Liver (tissue), 9 donors: ENCODE data around the gene ZMYND12. TPM values are rescaled to one million over a fixed set of nuclear protein-coding genes. Genes with fewer than 3 reads are reported as not detected.
A peak's percentile ranks its signal among the peaks of the same experiment; 100 is the strongest.

Experiments
- DNase-seq: peaks from one replicate; pipeline ENCODE4 v3.0.0-alpha.2; 2017; ENCODE audit warnings: low spot score
- H3K27ac ChIP-seq, 2 donors: one replicate each; pipeline ENCODE4 v1.7.0; 2013; ENCODE audit warnings: inconsistent platforms in 2 of 2, low read length in 2 of 2, control low read depth in 1 of 2, low read depth in 1 of 2, mild to moderate bottlenecking in 1 of 2
- H3K27me3 ChIP-seq, 4 donors: one replicate each; pipeline versions ENCODE4 v1.6.1 to v1.7.0; 2013; ENCODE audit warnings: low read length in 3 of 4, inconsistent platforms in 1 of 4, mild to moderate bottlenecking in 1 of 4, moderate library complexity in 1 of 4; ENCODE audit not compliant: control insufficient read depth in 4 of 4, insufficient read depth in 4 of 4
- H3K36me3 ChIP-seq, 4 donors: one replicate each; pipeline versions ENCODE4 v1.6.1 to v1.7.0; 2013; ENCODE audit warnings: low read length in 3 of 4, mild to moderate bottlenecking in 3 of 4, low read depth in 1 of 4, moderate library complexity in 1 of 4; ENCODE audit not compliant: control insufficient read depth in 4 of 4, insufficient read depth in 3 of 4
- H3K4me1 ChIP-seq, 4 donors: one replicate each; pipeline versions ENCODE4 v1.6.1 to v1.7.0; 2013; ENCODE audit warnings: low read length in 3 of 4, mild to moderate bottlenecking in 3 of 4, moderate library complexity in 1 of 4; ENCODE audit not compliant: control insufficient read depth in 4 of 4, insufficient read depth in 4 of 4
- H3K4me3 ChIP-seq, 3 donors: one replicate each; pipeline versions ENCODE4 v1.6.1 to v1.7.0; 2013; ENCODE audit warnings: low read length in 3 of 3, control low read depth in 1 of 3, low read depth in 1 of 3, mild to moderate bottlenecking in 1 of 3
- H3K9ac ChIP-seq, 2 donors: one replicate each; pipeline ENCODE4 v1.7.0; 2013; ENCODE audit warnings: low read length in 2 of 2, mild to moderate bottlenecking in 2 of 2, moderate library complexity in 2 of 2, control low read depth in 1 of 2, low read depth in 1 of 2
- H3K9me3 ChIP-seq, 4 donors: one replicate each; pipeline versions ENCODE4 v1.6.1 to v1.7.0; 2013; ENCODE audit warnings: low read length in 3 of 4; ENCODE audit not compliant: control insufficient read depth in 4 of 4
- GABPA ChIP-seq, 2 donors: IDR thresholded peaks in 1 of 2; conservative IDR thresholded peaks in 1 of 2; 2 replicates each; pipeline ENCODE4 v1.6.1; 2016; ENCODE audit warnings: antibody characterized with exemption in 2 of 2, mild to moderate bottlenecking in 1 of 2, moderate library complexity in 1 of 2
- HNF4A ChIP-seq, 2 donors: conservative IDR thresholded peaks; 2 replicates each; pipeline ENCODE4 v1.6.1; 2016; ENCODE audit warnings: antibody characterized with exemption in 2 of 2, mild to moderate bottlenecking in 2 of 2
- JUND ChIP-seq, 2 donors: IDR thresholded peaks; 2 replicates each; pipeline ENCODE4 v1.6.1; 2016; ENCODE audit warnings: antibody characterized with exemption in 2 of 2
- RXRA ChIP-seq, 2 donors: IDR thresholded peaks; 2 replicates each; pipeline ENCODE4 v1.6.1; 2017 to 2018; ENCODE audit warnings: antibody characterized with exemption in 2 of 2, mild to moderate bottlenecking in 1 of 2
- TAF1 ChIP-seq: conservative IDR thresholded peaks from 2 replicates; pipeline ENCODE4 v1.6.1; 2016; ENCODE audit warnings: antibody characterized with exemption, mild to moderate bottlenecking
- WGBS: extraction: QIAGEN DNeasy Blood & Tissue Kit; methylation state at CpG from one replicate; pipeline ENCODE4 v1.1.7; 2013; 5-methylcytosine and 5-hydroxymethylcytosine counted together
- polyA plus RNA-seq, 2 donors: library from polyadenylated mRNA; stranded (reverse) in 1 of 2; unstranded in 1 of 2; fragments of 200-250 nt in 1 of 2; fragments of >200 nt in 1 of 2; fragmentation: Nextera tagmentation in 1 of 2; extraction: Ambion mirVana in 1 of 2; gene quantifications; one replicate each; pipeline versions ENCODE4 v1.2.1 to v1.2.3, GENCODE V29; 2013 to 2015
- total RNA-seq, 2 donors: library from RNA; depleted of rRNA; stranded (reverse); fragments of >200 nt; gene quantifications; one replicate each; pipeline ENCODE4 v1.2.3, GENCODE V29; 2014
- TF ChIP-seq, protein P1 (sequence below): IDR thresholded peaks from 2 replicates; pipeline ENCODE4 v1.6.1; 2016; ENCODE audit warnings: antibody characterized with exemption
- TF ChIP-seq, protein P2 (sequence below): IDR thresholded peaks from 2 replicates; pipeline ENCODE4 v1.6.1; 2016; ENCODE audit warnings: antibody characterized with exemption, mild to moderate bottlenecking
- TF ChIP-seq, protein P3 (sequence below): IDR thresholded peaks from 2 replicates; pipeline ENCODE4 v1.6.1; 2016; ENCODE audit warnings: antibody characterized with exemption
- TF ChIP-seq, protein P4 (sequence below): IDR thresholded peaks from 2 replicates; pipeline ENCODE4 v1.6.1; 2016; ENCODE audit warnings: antibody characterized with exemption
- TF ChIP-seq, protein P5 (sequence below): fragments of 150-350 bp; IDR thresholded peaks from 2 replicates; pipeline ENCODE4 v1.5.1; 2017; ENCODE audit warnings: improper control_type of control experiment, low read depth, low read length; ENCODE audit not compliant: missing input control
- donor health status: healthy.
- donor health status: healthy.
- donor health status: healthy.
- donor health status: healthy.
- donor health status: healthy.

ZMYND12 gene
- total and polyA plus RNA-seq, 4 donors = 1.3 to 3.0 (median 2.0) TPM

DNA sequence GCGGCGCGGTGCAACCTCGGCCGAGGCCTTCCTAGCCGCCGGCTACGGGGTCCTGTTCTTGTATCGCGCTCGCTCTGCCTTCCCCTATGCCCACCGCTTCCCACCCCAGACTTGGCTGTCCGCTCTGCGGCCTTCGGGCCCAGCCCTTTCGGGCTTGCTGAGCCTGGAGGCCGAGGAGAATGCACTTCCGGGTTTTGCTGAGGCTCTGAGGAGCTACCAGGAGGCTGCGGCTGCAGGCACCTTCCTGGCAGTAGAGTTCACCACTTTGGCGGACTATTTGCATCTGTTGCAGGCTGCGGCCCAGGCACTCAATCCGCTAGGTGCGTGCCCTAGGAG is 900 bp upstream of the ZMYND12 start:
- H3K27me3 ChIP-seq = no peaks in the 10 kb centered on the region
- TF ChIP-seq, protein P1, sequence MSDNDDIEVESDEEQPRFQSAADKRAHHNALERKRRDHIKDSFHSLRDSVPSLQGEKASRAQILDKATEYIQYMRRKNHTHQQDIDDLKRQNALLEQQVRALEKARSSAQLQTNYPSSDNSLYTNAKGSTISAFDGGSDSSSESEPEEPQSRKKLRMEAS = no peak
- TF ChIP-seq, protein P2, sequence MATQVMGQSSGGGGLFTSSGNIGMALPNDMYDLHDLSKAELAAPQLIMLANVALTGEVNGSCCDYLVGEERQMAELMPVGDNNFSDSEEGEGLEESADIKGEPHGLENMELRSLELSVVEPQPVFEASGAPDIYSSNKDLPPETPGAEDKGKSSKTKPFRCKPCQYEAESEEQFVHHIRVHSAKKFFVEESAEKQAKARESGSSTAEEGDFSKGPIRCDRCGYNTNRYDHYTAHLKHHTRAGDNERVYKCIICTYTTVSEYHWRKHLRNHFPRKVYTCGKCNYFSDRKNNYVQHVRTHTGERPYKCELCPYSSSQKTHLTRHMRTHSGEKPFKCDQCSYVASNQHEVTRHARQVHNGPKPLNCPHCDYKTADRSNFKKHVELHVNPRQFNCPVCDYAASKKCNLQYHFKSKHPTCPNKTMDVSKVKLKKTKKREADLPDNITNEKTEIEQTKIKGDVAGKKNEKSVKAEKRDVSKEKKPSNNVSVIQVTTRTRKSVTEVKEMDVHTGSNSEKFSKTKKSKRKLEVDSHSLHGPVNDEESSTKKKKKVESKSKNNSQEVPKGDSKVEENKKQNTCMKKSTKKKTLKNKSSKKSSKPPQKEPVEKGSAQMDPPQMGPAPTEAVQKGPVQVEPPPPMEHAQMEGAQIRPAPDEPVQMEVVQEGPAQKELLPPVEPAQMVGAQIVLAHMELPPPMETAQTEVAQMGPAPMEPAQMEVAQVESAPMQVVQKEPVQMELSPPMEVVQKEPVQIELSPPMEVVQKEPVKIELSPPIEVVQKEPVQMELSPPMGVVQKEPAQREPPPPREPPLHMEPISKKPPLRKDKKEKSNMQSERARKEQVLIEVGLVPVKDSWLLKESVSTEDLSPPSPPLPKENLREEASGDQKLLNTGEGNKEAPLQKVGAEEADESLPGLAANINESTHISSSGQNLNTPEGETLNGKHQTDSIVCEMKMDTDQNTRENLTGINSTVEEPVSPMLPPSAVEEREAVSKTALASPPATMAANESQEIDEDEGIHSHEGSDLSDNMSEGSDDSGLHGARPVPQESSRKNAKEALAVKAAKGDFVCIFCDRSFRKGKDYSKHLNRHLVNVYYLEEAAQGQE = no peak
- TF ChIP-seq TAF1 = peak; percentile 22
- TF ChIP-seq, protein P3, sequence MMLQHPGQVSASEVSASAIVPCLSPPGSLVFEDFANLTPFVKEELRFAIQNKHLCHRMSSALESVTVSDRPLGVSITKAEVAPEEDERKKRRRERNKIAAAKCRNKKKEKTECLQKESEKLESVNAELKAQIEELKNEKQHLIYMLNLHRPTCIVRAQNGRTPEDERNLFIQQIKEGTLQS = no peak
- TF ChIP-seq, protein P4, sequence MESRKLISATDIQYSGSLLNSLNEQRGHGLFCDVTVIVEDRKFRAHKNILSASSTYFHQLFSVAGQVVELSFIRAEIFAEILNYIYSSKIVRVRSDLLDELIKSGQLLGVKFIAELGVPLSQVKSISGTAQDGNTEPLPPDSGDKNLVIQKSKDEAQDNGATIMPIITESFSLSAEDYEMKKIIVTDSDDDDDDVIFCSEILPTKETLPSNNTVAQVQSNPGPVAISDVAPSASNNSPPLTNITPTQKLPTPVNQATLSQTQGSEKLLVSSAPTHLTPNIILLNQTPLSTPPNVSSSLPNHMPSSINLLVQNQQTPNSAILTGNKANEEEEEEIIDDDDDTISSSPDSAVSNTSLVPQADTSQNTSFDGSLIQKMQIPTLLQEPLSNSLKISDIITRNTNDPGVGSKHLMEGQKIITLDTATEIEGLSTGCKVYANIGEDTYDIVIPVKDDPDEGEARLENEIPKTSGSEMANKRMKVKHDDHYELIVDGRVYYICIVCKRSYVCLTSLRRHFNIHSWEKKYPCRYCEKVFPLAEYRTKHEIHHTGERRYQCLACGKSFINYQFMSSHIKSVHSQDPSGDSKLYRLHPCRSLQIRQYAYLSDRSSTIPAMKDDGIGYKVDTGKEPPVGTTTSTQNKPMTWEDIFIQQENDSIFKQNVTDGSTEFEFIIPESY = no peak
- peak overlapping the region; percentile 9 to 76 for H3K9ac ChIP-seq
- H3K4me1 ChIP-seq = peaks cover 4 to 30% (median 20%) of the 10 kb centered on the region in 4 donors
- peaks cover 0 to 26% (median 20%) of the 10 kb centered on the region in 4 donors for H3K36me3 ChIP-seq
- H3K27ac ChIP-seq = peak overlapping the region; percentile 96 to 98
- WGBS = under 1% methylated on average over 23 of the region's 23 CpGs
- no peak for DNase-seq
- H3K9me3 ChIP-seq = no peaks in the 10 kb centered on the region
- peak overlapping the region; percentile 89 to 97 (median 89) for H3K4me3 ChIP-seq

DNA sequence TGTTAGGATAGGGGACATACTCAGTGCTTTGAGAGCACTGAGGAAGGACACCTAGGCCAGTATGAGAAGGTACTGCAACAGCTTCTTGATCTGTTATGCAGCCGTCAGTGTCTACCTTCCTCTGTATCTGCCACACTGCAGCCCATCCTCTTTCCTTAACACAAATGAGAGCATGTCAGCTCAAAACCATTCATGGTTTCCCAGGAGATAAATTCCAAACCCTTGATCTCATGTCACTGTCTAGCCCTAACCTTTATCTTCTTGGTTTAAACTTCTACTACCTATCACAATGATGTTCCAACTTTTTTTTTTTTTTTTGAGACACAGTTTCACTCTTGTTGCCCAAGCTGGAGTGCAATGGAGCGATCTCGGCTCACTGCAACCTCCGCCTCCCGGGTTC is 1.4 kb downstream of the ZMYND12 start:
- Histone ChIP-seq H3K36me3 (peaks cover 0 to 12% (median 7%) of the 10 kb centered on the region in 4 donors), H3K9me3 (no peaks in the 10 kb centered on the region), H3K4me1 (peaks cover 4 to 30% (median 20%) of the 10 kb centered on the region in 4 donors), H3K27me3 (no peaks in the 10 kb centered on the region), H3K4me3 (no peak overlapping the region), H3K27ac (no peak overlapping the region), H3K9ac (no peak overlapping the region)
- TF ChIP-seq, protein P5, sequence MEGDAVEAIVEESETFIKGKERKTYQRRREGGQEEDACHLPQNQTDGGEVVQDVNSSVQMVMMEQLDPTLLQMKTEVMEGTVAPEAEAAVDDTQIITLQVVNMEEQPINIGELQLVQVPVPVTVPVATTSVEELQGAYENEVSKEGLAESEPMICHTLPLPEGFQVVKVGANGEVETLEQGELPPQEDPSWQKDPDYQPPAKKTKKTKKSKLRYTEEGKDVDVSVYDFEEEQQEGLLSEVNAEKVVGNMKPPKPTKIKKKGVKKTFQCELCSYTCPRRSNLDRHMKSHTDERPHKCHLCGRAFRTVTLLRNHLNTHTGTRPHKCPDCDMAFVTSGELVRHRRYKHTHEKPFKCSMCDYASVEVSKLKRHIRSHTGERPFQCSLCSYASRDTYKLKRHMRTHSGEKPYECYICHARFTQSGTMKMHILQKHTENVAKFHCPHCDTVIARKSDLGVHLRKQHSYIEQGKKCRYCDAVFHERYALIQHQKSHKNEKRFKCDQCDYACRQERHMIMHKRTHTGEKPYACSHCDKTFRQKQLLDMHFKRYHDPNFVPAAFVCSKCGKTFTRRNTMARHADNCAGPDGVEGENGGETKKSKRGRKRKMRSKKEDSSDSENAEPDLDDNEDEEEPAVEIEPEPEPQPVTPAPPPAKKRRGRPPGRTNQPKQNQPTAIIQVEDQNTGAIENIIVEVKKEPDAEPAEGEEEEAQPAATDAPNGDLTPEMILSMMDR = no peak
- TF ChIP-seq HNF4A (conservative IDR thresholded peaks at IDR 0.05) (peak; percentile 10 to 30), RXRA (IDR thresholded peaks at IDR 0.05) (peak in 1 of 2 donors; percentile 8), JUND (IDR thresholded peaks at IDR 0.05) (peak in 1 of 2 donors; percentile 20)
- DNase-seq = no peak
- WGBS = 51% methylated on average over 5 of the region's 5 CpGs

DNA sequence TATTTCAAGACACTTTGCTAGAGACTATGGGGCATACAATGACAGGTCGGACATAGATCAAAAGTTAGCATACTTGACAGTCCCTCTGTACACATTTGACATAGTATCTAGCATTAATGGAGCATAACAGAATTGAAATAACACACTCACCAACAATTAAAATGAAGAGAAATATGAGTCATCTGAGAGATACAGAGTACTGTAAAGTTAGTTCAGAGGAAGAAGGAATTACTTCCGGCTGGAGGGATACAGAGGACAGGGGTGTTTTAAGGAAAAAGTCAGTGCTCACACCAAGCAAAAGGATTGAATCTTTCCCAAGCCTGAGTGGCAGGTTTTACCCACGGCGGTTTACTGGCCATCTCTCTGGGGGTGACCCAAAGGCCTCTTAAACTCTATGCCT is 2.4 kb downstream of the ZMYND12 start:
- H3K27ac ChIP-seq = no peak overlapping the region
- peaks cover 0 to 5% (median 2%) of the 10 kb centered on the region in 4 donors for H3K36me3 ChIP-seq
- no peaks in the 10 kb centered on the region for H3K27me3 ChIP-seq
- H3K4me3 ChIP-seq = no peak overlapping the region
- no peak overlapping the region for H3K9ac ChIP-seq
- H3K9me3 ChIP-seq = no peaks in the 10 kb centered on the region
- 95% methylated on average over 4 of the region's 4 CpGs for WGBS
- peaks cover 4 to 30% (median 20%) of the 10 kb centered on the region in 4 donors for H3K4me1 ChIP-seq
- DNase-seq = no peak
- TF ChIP-seq GABPA (IDR thresholded peaks at IDR 0.05 in 1 of 2, conservative IDR thresholded peaks at IDR 0.05 in 1 of 2) (no peak), RXRA (IDR thresholded peaks at IDR 0.05) (no peak)
- TF ChIP-seq, protein P3 = no peak
